GM12872 (cell line): ENCODE results near the gene TEX30.

Experiments used
- CTCF ChIP-seq: IDR thresholded peaks from 3 replicates; pipeline ENCODE4 v1.5.1; 2011; ENCODE audit warnings: low read depth, mild to moderate bottlenecking, low read length, moderate library complexity; ENCODE audit not compliant: insufficient read depth

TEX30 gene

DNA sequence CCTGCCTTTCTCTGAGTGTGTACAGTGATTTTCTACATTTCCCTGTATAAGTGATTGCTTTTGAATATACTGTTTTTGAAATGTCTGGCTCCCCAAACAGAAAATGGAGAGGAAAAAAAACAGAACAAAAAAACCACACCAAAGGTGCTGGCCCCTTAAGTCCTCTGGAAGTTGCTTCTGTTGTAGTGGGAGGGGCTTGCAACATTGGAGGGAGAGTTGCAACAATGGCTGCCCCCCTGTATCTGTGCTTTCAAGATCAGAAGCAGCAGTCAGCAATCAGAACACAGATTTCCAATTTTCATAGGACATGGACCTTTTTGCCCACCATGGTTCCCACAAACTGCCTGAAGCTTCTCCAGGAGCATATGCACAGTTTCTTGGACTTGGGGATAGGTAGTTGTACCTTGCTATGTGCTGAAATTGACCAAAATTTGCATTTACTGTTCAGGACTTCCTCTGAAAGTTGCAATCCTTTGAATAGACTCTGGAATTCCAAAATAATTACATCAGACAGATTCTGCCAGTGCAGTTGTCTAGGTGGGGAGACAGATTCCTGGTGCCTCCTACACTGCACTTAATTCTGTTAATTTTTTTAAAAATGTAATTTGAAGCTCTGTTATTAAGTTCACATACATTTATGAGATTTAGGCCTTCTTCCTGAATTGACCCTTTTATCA, 39.2 kb upstream of the TEX30 start:
- TF ChIP-seq CTCF = no peak

- TF ChIP-seq CTCF = no peak
Observed at GRCh38 chr13:102807699-102808098, 34.1 kb upstream of the TEX30 start.

GRCh38 chr13:102805680-102806079, 32.1 kb upstream of the TEX30 start:
- TF ChIP-seq CTCF = no peak

GRCh38 chr13:102800145-102801041, 26.8 kb upstream of the TEX30 start:
- peak; percentile 78 for TF ChIP-seq CTCF

DNA sequence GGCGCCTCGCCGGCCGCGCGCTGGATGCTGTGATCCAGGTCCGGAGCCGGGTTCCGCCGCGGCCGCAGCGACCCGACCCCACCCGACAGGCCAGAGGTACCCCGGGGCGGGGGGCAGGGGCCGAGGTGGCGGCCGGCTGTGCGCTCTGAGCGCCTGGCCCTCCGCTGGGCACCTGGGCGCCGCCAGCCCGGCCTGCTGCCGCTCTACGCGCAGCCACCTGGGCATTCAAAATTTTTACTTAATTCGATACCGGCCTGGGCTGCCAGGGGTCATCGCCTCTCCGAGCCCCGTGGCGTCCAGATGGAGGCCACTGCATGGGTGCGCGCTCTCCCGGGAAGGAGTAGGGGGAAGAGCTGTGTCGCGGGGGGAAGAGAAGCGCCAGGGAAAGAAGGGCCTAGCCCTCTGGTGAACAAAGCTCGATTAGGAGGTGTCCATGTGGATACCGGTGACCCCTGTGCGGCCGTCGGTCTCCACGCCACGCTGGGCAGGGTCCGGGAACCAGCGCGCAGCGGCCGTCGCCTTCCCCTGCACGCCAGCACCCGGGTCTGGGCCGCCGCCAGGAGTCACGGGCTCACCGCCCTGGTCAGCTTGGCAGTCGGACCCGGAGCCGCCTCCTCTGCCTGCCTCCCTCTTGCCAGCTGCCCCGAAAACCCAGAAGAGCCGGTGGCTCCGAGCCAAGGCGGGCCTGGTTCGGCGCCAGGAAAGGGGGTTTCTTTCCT, 26.0 kb upstream of the TEX30 start:
- no peak for TF ChIP-seq CTCF

DNA sequence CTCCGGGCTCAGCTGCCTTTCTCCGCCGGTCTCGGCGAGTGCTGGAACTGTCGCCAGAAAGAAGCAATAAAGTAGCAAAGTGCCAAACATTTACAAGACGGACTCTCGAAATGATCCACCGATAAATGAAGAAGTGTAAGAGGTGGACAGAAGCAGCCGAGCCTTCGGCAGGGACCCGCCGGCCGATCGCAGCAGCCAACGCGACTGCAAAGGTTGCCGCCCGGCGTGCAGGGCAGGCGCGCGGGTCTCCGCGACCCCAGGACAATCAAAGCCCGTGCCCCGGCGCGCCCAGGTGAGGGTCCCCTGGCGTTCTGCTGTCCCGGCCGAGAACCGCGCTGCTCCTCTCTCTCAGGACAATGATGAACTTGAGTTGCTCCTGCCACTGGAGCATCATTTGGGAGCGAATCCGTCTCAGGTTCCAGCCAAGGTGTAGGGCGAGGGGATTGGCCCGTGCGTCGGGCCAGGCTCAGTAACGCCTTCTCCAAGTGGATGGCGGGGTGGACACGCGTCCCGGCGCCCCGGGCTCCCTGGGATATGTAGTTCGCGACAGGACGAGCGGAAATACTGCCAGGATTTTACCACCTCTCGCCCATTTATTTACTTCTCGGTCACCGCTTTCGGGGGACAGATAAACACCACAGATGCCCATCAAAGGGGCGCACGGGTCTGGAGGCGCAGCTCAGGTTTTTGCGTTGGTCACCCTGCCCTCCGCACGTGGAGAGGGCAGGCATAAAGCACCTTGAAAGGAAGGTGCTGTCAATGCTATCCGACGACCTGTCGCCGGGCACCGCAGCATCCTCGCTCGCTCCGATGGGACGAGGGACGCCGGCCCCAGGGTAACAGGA, 25.2 kb upstream of the TEX30 start, which contains the start of the genes BIVM and POGLUT2:
TSS of gene BIVM (plus strand) at position 539 of the 845 bp plus-strand sequence. CDS start 8,149 bp downstream, outside the sequence.
TSS of gene POGLUT2 (minus strand) at position 396 of the 845 bp plus-strand sequence. CDS start at position 90, 306 bp downstream.
- no peak for TF ChIP-seq CTCF
